Loucy (cell line): ENCODE data around the gene GALNT5.

Experiments
- H2AFZ ChIP-seq: fragments of 200-600 bp; sonication (generic); 2 replicates; pipeline ENCODE4 v1.6.0; 2016; ENCODE audit warnings: antibody characterized with exemption, mild to moderate bottlenecking, low read length, moderate library complexity
- H3F3A ChIP-seq: fragments of 200-600 bp; 2 replicates; pipeline ENCODE4 v1.6.0; 2016; ENCODE audit warnings: antibody characterized with exemption, low read depth, mild to moderate bottlenecking
- H3K27me3 ChIP-seq: fragments of 200-600 bp; sonication (generic); 2 replicates; pipeline ENCODE4 v1.6.1; 2014; ENCODE audit warnings: low read length, mild to moderate bottlenecking; ENCODE audit not compliant: insufficient read depth, poor library complexity, severe bottlenecking
- H3K36me3 ChIP-seq: fragments of 200-600 bp; sonication (generic); 2 replicates; pipeline ENCODE4 v1.6.1; 2016; ENCODE audit warnings: low read length; ENCODE audit not compliant: insufficient read depth
- H3K4me1 ChIP-seq: fragments of 200-600 bp; sonication (generic); 2 replicates; pipeline ENCODE4 v1.5.1; 2014; ENCODE audit warnings: low read length, mild to moderate bottlenecking; ENCODE audit not compliant: insufficient read depth, poor library complexity, severe bottlenecking
- H3K4me2 ChIP-seq: fragments of 200-600 bp; sonication (generic); 2 replicates; pipeline ENCODE4 v1.6.0; 2014; ENCODE audit warnings: antibody characterized with exemption, low read length, low read depth, mild to moderate bottlenecking; ENCODE audit not compliant: poor library complexity, severe bottlenecking
- H3K4me3 ChIP-seq: fragments of 200-600 bp; sonication (generic); 2 replicates; pipeline ENCODE4 v1.5.1; 2014; ENCODE audit warnings: low read length, mild to moderate bottlenecking, mixed read lengths; ENCODE audit not compliant: poor library complexity, severe bottlenecking
- H3K79me2 ChIP-seq: fragments of 200-600 bp; sonication (generic); 2 replicates; pipeline ENCODE4 v1.6.1; 2014; ENCODE audit warnings: low read length; ENCODE audit not compliant: insufficient read depth
- H3K9ac ChIP-seq: fragments of 200-600 bp; sonication (generic); 2 replicates; pipeline ENCODE4 v1.6.0; 2014; ENCODE audit warnings: mild to moderate bottlenecking, low read depth, low read length, moderate library complexity; ENCODE audit not compliant: poor library complexity, severe bottlenecking
- H3K9me2 ChIP-seq: fragments of 200-600 bp; sonication (generic); replicated peaks from 2 replicates; pipeline ENCODE4 v1.6.1; 2016; ENCODE audit warnings: low read depth, low read length, mixed read lengths
- H3K9me3 ChIP-seq: fragments of 200-600 bp; sonication (generic); 2 replicates; pipeline ENCODE4 v1.6.1; 2014; ENCODE audit warnings: mild to moderate bottlenecking, antibody characterized with exemption, low read length, low read depth; ENCODE audit not compliant: insufficient read depth
- H4K20me1 ChIP-seq: fragments of 200-600 bp; sonication (generic); 2 replicates; pipeline ENCODE4 v1.6.0; 2014; ENCODE audit warnings: antibody characterized with exemption, low read length, mild to moderate bottlenecking; ENCODE audit not compliant: insufficient read depth, poor library complexity, severe bottlenecking
- CTCF ChIP-seq: fragments of 200-600 bp; sonication (generic); conservative IDR thresholded peaks from 2 replicates; pipeline ENCODE4 v1.5.1; 2014; ENCODE audit warnings: mild to moderate bottlenecking, antibody characterized with exemption, low read length
- EZH2phosphoT487 ChIP-seq: fragments of 200-600 bp; IDR thresholded peaks from 2 replicates; pipeline ENCODE4 v1.6.1; 2018; ENCODE audit warnings: antibody characterized with exemption, mild to moderate bottlenecking, moderate library complexity, borderline replicate concordance

The GALNT5 gene

GRCh38 chr2:157246765-157247407 is 10.6 kb upstream of the GALNT5 start:
- TF ChIP-seq EZH2phosphoT487, result no peak
- TF ChIP-seq CTCF, result no peak
- no peak overlapping the region for H3K4me2 ChIP-seq
- no peaks in the 10 kb centered on the region for H3K79me2 ChIP-seq
- H3K4me3 ChIP-seq, result no peak overlapping the region
- H4K20me1 ChIP-seq, result no peaks in the 10 kb centered on the region
- H3K9ac ChIP-seq, result no peak overlapping the region
- no peaks in the 10 kb centered on the region for H3K4me1 ChIP-seq
- H3K36me3 ChIP-seq, result no peaks in the 10 kb centered on the region
- no peak overlapping the region for H2AFZ ChIP-seq
- no peaks in the 10 kb centered on the region for H3K9me3 ChIP-seq
- no peaks in the 10 kb centered on the region for H3K27me3 ChIP-seq
- no peaks in the 10 kb centered on the region for H3F3A ChIP-seq
- H3K9me2 ChIP-seq, result no peaks in the 10 kb centered on the region

GRCh38 chr2:157250836-157251235 is 6.7 kb upstream of the GALNT5 start:
- H3K4me2 ChIP-seq, result no peak overlapping the region
- no peaks in the 10 kb centered on the region for H3K36me3 ChIP-seq
- H3K4me3 ChIP-seq, result no peak overlapping the region
- no peak overlapping the region for H3K9ac ChIP-seq
- H3K27me3 ChIP-seq, result no peaks in the 10 kb centered on the region
- H2AFZ ChIP-seq, result no peak overlapping the region
- no peaks in the 10 kb centered on the region for H3F3A ChIP-seq
- TF ChIP-seq EZH2phosphoT487 (no peak), CTCF (no peak)
- H3K9me3 ChIP-seq, result no peaks in the 10 kb centered on the region
- no peaks in the 10 kb centered on the region for H3K4me1 ChIP-seq
- H3K79me2 ChIP-seq, result no peaks in the 10 kb centered on the region
- no peaks in the 10 kb centered on the region for H3K9me2 ChIP-seq
- no peaks in the 10 kb centered on the region for H4K20me1 ChIP-seq

- no peaks in the 10 kb centered on the region for H3K79me2 ChIP-seq
- no peaks in the 10 kb centered on the region for H3K9me3 ChIP-seq
- TF ChIP-seq CTCF (no peak), EZH2phosphoT487 (no peak)
- no peaks in the 10 kb centered on the region for H3K4me1 ChIP-seq
- no peak overlapping the region for H2AFZ ChIP-seq
- no peaks in the 10 kb centered on the region for H3K9me2 ChIP-seq
- no peaks in the 10 kb centered on the region for H3K36me3 ChIP-seq
- no peak overlapping the region for H3K4me2 ChIP-seq
- H4K20me1 ChIP-seq, result no peaks in the 10 kb centered on the region
- H3K4me3 ChIP-seq, result no peak overlapping the region
- no peaks in the 10 kb centered on the region for H3F3A ChIP-seq
- no peaks in the 10 kb centered on the region for H3K27me3 ChIP-seq
- H3K9ac ChIP-seq, result no peak overlapping the region
These were observed 5.6 kb upstream of the GALNT5 start for GRCh38 chr2:157251932-157252331.
